ENCODE data around the gene ABL1.
"Not testable (repeated sequence)": the region's sequence is repeated elsewhere in the genome, so short reads cannot be mapped to it uniquely, and the experiment has no call there.

The ABL1 gene

DNA sequence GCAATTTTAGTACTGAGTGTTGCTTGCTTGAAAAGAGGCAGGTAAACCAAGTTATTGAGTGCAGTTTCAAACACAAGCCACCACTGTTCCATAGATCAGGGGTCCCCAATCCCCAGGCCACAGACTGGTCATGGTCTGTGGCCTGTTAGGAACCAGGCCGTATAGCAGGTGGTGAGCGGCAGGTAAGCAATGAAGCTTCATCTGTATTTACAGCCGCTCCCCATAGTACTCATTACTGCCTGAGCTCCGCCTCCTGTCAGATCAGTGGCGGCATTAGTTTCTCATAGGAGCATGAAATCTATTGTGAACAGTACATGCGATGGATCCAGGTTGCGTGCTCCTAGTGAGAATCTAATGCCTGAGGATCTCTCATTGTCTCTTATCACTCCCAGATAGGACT is 41.5 kb upstream of the ABL1 start:
- Histone ChIP-seq H3K9me3 (peaks cover 5% of the 10 kb centered on the region), H3K4me1 (peaks cover 3% of the 10 kb centered on the region), H3K27me3 (no peaks in the 10 kb centered on the region), H3K4me3 (ENCODE audit: low read depth, low read length) (no peak overlapping the region), H3K36me3 (no peaks in the 10 kb centered on the region)
- no peak for DNase-seq
- TF ChIP-seq, protein P1, sequence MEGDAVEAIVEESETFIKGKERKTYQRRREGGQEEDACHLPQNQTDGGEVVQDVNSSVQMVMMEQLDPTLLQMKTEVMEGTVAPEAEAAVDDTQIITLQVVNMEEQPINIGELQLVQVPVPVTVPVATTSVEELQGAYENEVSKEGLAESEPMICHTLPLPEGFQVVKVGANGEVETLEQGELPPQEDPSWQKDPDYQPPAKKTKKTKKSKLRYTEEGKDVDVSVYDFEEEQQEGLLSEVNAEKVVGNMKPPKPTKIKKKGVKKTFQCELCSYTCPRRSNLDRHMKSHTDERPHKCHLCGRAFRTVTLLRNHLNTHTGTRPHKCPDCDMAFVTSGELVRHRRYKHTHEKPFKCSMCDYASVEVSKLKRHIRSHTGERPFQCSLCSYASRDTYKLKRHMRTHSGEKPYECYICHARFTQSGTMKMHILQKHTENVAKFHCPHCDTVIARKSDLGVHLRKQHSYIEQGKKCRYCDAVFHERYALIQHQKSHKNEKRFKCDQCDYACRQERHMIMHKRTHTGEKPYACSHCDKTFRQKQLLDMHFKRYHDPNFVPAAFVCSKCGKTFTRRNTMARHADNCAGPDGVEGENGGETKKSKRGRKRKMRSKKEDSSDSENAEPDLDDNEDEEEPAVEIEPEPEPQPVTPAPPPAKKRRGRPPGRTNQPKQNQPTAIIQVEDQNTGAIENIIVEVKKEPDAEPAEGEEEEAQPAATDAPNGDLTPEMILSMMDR (IDR thresholded peaks at IDR 0.05; ENCODE audit: low read depth, low read length), result no peak

DNA sequence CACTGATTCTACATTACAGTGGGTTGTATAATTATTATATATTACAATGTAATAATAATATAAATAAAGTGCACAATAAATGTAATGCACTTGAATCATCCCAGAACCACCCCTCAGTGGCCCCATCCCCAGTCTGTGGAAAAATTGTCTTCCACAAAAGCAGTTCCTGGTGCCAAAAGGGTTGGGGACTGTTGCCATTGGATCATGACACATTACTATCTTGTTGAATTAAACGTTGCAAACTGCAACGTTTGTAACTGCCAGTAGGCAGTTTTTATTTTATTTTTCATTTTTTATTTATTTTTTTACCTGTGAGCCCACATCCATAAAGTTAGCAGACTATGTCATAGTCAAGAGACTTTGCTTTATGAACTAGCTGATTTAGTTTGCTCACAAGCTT is 41.0 kb upstream of the ABL1 start:
- DNase-seq; H3K36me3 ChIP-seq; H3K4me3 ChIP-seq (ENCODE audit: low read depth, low read length); H3K27me3 ChIP-seq; H3K4me1 ChIP-seq; H3K9me3 ChIP-seq: not testable (repeated sequence)

DNA sequence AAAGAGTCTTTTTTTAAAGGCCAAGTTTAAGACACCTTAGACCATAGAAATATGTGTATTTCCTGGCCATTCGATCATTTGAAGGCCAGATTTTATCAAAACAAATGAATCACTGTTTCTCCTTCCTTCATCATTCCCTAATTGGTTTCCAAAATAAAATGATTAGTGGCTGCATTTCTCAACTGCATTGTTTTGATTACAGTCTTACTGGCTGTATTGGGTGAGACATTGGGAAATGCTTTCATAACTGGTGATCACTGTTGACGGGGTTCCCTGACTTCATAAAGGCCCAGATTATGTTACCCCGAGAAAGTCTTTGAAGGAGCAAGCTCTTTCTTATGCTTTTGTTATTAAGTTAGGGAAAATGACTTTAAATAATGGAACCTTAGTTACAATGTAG is 40.6 kb upstream of the ABL1 start:
- H3K4me3 ChIP-seq (ENCODE audit: low read depth, low read length), result not testable (repeated sequence)

DNA sequence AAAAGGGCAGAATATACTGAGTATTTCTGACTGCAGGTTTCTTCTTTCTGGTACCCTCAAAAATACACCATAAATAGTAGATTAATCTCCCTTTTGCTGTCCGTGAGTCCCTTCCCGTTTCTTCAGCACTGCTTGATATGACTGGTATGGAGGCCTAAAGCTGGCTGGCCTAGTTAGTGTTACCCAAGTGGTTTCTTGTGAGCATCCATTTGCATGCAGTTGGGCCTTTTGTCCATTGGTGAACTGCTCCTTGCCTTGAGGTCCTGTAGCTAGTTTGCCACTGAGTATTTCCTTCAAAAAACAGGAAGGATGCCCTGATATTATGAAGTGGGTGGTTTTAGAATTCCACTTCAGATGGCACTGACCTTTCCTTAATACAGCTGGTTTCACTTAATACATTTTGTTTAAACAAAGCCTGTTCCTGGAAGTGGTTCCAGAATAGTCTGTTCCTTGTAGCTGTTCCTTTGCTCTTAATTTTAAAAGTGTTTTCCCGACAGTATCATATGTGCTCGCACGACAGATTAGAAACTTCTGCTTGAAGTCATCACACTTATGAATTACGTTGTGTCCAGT is 40.0 kb upstream of the ABL1 start:
- Histone ChIP-seq H3K4me3 (ENCODE audit: low read depth, low read length) (no peak overlapping the region), H3K27me3 (no peaks in the 10 kb centered on the region), H3K36me3 (no peaks in the 10 kb centered on the region), H3K9me3 (peaks cover 2% of the 10 kb centered on the region; the same call in 1 of the 2 replicates), H3K4me1 (peaks cover 3% of the 10 kb centered on the region)
- TF ChIP-seq, protein P1 (IDR thresholded peaks at IDR 0.05; ENCODE audit: low read depth, low read length), result no peak
- DNase-seq, result no peak

More for the DNA sequence above, 40.6 kb upstream of the ABL1 start:
- H3K27me3 ChIP-seq, H3K9me3 ChIP-seq, H3K4me1 ChIP-seq, H3K36me3 ChIP-seq, DNase-seq: not testable (repeated sequence)

DNA sequence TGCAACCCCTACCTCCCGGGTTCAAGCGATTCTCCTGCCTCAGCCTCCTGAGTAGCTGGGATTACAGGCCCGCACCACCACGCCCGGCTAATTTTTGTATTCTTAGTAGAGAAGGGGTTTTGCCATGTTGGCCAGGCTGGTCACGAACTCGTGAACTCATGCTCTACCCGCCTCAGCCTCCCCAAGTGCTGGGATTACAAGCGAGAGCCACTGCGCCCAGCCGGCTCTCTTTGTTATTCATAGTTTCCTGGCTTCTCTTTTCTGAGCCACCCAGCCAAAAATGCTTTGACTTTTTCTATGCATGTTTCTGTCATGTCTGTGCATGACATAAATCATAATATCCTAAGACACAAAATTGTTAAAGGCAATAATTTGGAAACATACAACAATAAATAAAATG is 31.9 kb upstream of the ABL1 start:
- not testable (repeated sequence) for H3K4me3 ChIP-seq (ENCODE audit: low read depth, low read length); H3K9me3 ChIP-seq; H3K4me1 ChIP-seq; H3K27me3 ChIP-seq; H3K36me3 ChIP-seq; DNase-seq

DNA sequence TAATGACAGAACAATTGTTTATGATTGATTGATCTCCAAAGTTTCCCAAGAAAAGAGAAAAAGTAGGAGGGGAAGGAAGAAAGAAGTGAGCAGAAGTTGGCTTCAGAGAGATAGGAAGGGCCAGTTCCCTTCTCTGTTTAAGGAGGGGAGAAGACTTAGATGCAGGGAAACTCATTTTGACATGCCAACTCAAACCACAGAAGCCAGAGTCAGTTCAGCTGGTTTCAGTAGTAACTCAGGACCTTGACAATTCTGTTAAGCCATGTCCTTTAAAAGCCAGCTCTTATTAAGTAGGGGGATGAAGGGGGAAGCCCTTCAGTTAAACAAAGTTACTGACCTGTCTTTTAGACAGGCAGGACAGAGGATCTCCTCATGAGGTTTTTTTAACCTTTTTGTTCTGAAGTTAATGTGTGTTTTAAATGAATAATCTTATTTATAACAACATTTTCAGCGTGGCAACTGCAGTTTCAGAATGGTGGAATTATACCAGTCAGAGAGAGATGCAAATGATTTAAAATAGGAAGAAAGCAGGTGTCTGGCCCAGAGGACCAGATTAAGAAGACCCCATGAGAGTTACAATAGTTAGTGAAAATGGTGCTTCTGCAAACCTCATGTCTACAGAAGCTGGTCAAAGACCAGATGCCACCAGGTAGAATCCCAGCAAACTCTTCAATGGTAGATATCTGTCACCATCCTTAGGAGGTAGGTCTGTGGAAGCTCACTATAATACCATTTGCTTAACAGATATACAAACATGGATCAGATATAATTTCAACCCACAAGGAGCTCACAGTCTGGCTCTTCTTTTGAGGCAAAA is 29.3 kb upstream of the ABL1 start:
- no peaks in the 10 kb centered on the region for H3K9me3 ChIP-seq
- H3K4me1 ChIP-seq, result peaks cover 2% of the 10 kb centered on the region; the same call in 1 of the 2 replicates
- TF ChIP-seq, protein P1 (IDR thresholded peaks at IDR 0.05; ENCODE audit: low read depth, low read length), result no peak
- H3K4me3 ChIP-seq (ENCODE audit: low read depth, low read length), result no peak overlapping the region
- no peaks in the 10 kb centered on the region for H3K27me3 ChIP-seq
- DNase-seq, result no peak
- H3K36me3 ChIP-seq, result no peaks in the 10 kb centered on the region

DNA sequence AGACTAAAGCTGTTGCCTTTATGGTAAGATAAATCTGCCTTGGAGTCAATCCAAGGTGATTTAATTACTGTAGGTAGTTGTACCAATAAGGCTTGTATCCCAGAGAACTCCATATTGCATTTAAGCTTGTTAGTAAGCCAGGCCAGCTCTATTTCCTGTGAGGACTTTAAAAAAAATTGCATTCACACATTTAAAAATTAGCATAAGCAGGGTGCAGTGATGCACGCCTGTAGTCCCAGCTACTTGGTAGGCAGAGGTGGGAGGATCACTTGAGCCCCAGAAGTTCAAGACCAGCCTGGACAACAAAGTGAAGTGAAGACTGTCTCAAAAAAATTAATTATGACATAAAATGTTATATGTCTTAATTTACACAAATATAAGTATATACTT is 28.7 kb upstream of the ABL1 start:
- H3K27me3 ChIP-seq, result no peaks in the 10 kb centered on the region
- no peak for DNase-seq
- H3K4me1 ChIP-seq, result peaks cover 2% of the 10 kb centered on the region; the same call in 1 of the 2 replicates
- no peaks in the 10 kb centered on the region for H3K36me3 ChIP-seq
- no peaks in the 10 kb centered on the region for H3K9me3 ChIP-seq
- no peak overlapping the region for H3K4me3 ChIP-seq (ENCODE audit: low read depth, low read length)
- TF ChIP-seq, protein P1 (IDR thresholded peaks at IDR 0.05; ENCODE audit: low read depth, low read length), result no peak

Data from BE2C (cell line).